Measurements from ENCODE around the gene FUT7. TPM values are rescaled to one million over a fixed set of nuclear protein-coding genes. Genes with fewer than 3 reads are reported as not detected.

Gene FUT7
- total and polyA plus RNA-seq, 8 donors = 0.23 to 3.9 (median 0.43) TPM; not detected in 4

- 80 to 89% (median 81%) methylated on average over 7 to 9 of the region's 9 CpGs for WGBS, 5 donors
- no peak for DNase-seq
- H3K36me3 ChIP-seq = no peaks in the 10 kb centered on the region
- peaks cover 6 to 23% (median 17%) of the 10 kb centered on the region in 4 donors for H3K4me1 ChIP-seq
- intact Hi-C loops (cut with DNase I; ENCODE audit: low total_unique reads) = no loop called here
- no peak for TF ChIP-seq POLR2A (IDR thresholded peaks at IDR 0.05)
- no peak for TF ChIP-seq EP300 (IDR thresholded peaks at IDR 0.05)
- TF ChIP-seq POLR2AphosphoS5 (IDR thresholded peaks at IDR 0.05) = no peak
- no peak for TF ChIP-seq CTCF (IDR thresholded peaks at IDR 0.05)
- H3K27ac ChIP-seq = no peak overlapping the region
- no peak overlapping the region for H3K4me3 ChIP-seq
- H3K27me3 ChIP-seq = peaks cover 12 to 72% (median 28%) of the 10 kb centered on the region in 3 donors
- no peaks in the 10 kb centered on the region for H3K9me3 ChIP-seq
Measured at GRCh38 chr9:136983167-136983566, 48.7 kb downstream of the FUT7 start.

- intact Hi-C loops (cut with DNase I; ENCODE audit: low total_unique reads) = no loop called here
- TF ChIP-seq POLR2A (IDR thresholded peaks at IDR 0.05) (no peak), CTCF (IDR thresholded peaks at IDR 0.05) (no peak)
Measured at GRCh38 chr9:136982232-136983051, 49.4 kb downstream of the FUT7 start, which contains the start of gene LCNL1. Gene LCNL1 (plus strand): TSS chr9:136982993. CDS start chr9:136983587, 594 bp downstream.

GRCh38 chr9:136981588-136982231 is 50.2 kb downstream of the FUT7 start:
- peaks cover 12 to 69% (median 34%) of the 10 kb centered on the region in 3 donors for H3K27me3 ChIP-seq
- 67 to 84% (median 70%) methylated on average over 13 to 17 of the region's 17 CpGs for WGBS, 5 donors
- H3K27ac ChIP-seq = peak overlapping the region in 4 of 5 donors; percentile 7 to 51 (median 14)
- no peaks in the 10 kb centered on the region for H3K36me3 ChIP-seq
- no peak overlapping the region for H3K4me3 ChIP-seq
- H3K9me3 ChIP-seq = no peaks in the 10 kb centered on the region
- intact Hi-C loops (cut with DNase I; ENCODE audit: low total_unique reads) = no loop called here
- DNase-seq = no peak
- TF ChIP-seq EP300 (IDR thresholded peaks at IDR 0.05) = no peak
- no peak for TF ChIP-seq POLR2A (IDR thresholded peaks at IDR 0.05)
- no peak for TF ChIP-seq CTCF (IDR thresholded peaks at IDR 0.05)
- no peak for TF ChIP-seq POLR2AphosphoS5 (IDR thresholded peaks at IDR 0.05)
- peaks cover 15 to 30% (median 30%) of the 10 kb centered on the region in 4 donors for H3K4me1 ChIP-seq

More at GRCh38 chr9:136982232-136983051, 49.4 kb downstream of the FUT7 start, which contains the start of gene LCNL1:
- peaks cover 13 to 30% (median 24%) of the 10 kb centered on the region in 4 donors for H3K4me1 ChIP-seq
- no peak for DNase-seq
- H3K27me3 ChIP-seq = peaks cover 12 to 75% (median 34%) of the 10 kb centered on the region in 3 donors
- WGBS, 5 donors = 71 to 78% (median 75%) methylated on average over 17 to 18 of the region's 18 CpGs
- no peaks in the 10 kb centered on the region for H3K36me3 ChIP-seq
- H3K27ac ChIP-seq = peak within 1 kb of the TSS in 2 of 5 donors; percentile 7 to 51
- H3K9me3 ChIP-seq = no peaks in the 10 kb centered on the region
- H3K4me3 ChIP-seq = no peak within 1 kb of the TSS

- 86 to 91% (median 90%) methylated on average over 11 to 16 of the region's 16 CpGs for WGBS, 5 donors
- intact Hi-C loops (cut with DNase I; ENCODE audit: low total_unique reads) = no loop called here
- Histone ChIP-seq H3K27me3 (peaks cover 12 to 67% (median 29%) of the 10 kb centered on the region in 3 donors), H3K4me3 (no peak overlapping the region), H3K9me3 (no peaks in the 10 kb centered on the region), H3K36me3 (no peaks in the 10 kb centered on the region), H3K27ac (peak overlapping the region in 4 of 5 donors; percentile 9 to 51 (median 26)), H3K4me1 (peaks cover 15 to 38% (median 34%) of the 10 kb centered on the region in 4 donors)
- DNase-seq = no peak
- TF ChIP-seq EP300 (IDR thresholded peaks at IDR 0.05) (no peak), POLR2AphosphoS5 (IDR thresholded peaks at IDR 0.05) (no peak), CTCF (IDR thresholded peaks at IDR 0.05) (no peak), POLR2A (IDR thresholded peaks at IDR 0.05) (no peak)
Measured at GRCh38 chr9:136980669-136981478, 51.0 kb downstream of the FUT7 start.

All from stomach (tissue), 9 donors.